GM10847 (cell line): ENCODE results near the gene GSDMA.

Experiments used
- POLR2A ChIP-seq: IDR thresholded peaks from 2 replicates; pipeline ENCODE4 v1.6.1; 2011; ENCODE audit not compliant: insufficient read length; ENCODE audit errors: extremely low read depth

GSDMA gene

DNA sequence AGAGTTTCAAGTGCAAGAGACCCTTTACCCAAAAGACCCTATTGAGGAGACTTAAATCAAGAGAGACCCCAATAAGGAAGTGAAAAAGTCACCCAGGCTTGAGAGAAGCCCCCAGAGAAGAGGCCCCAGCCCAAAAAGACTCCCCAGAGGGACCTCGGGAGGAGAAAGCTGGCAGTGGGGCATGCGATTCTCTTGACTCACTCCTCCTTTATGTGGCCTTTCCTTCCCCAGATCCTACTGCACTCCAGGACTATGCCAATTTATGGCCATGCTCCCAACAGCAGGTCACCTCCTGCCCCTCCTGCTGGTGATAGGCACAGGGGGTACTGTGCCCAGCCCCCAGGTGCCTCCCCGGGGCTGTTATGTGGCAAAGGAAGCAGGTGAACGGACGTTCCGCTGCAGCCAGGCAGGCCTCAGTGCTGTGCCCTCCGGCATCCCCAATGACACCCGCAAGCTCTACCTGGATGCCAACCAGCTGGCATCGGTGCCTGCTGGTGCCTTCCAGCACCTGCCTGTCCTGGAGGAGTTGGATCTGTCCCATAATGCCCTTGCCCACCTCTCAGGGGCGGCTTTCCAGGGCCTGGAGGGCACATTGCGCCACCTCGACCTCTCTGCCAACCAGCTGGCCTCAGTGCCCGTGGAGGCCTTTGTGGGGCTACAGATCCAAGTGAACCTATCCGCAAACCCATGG, 19.0 kb upstream of the GSDMA start:
- no peak for TF ChIP-seq POLR2A

DNA sequence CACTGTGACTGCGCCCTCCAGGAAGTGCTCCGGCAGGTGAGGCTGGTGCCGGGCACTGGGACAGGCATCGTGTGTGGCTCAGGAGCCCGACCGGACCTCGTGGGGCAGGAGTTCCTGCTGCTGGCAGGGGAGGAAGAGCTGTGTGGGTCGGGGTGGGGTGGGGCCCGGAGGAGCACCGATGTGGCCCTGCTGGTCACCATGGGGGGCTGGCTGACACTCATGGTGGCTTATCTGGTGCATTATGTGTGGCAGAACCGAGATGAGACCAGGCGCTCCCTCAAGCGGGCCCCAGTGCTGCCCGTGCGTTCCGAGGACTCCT, 18.5 kb upstream of the GSDMA start:
- TF ChIP-seq POLR2A = no peak

DNA sequence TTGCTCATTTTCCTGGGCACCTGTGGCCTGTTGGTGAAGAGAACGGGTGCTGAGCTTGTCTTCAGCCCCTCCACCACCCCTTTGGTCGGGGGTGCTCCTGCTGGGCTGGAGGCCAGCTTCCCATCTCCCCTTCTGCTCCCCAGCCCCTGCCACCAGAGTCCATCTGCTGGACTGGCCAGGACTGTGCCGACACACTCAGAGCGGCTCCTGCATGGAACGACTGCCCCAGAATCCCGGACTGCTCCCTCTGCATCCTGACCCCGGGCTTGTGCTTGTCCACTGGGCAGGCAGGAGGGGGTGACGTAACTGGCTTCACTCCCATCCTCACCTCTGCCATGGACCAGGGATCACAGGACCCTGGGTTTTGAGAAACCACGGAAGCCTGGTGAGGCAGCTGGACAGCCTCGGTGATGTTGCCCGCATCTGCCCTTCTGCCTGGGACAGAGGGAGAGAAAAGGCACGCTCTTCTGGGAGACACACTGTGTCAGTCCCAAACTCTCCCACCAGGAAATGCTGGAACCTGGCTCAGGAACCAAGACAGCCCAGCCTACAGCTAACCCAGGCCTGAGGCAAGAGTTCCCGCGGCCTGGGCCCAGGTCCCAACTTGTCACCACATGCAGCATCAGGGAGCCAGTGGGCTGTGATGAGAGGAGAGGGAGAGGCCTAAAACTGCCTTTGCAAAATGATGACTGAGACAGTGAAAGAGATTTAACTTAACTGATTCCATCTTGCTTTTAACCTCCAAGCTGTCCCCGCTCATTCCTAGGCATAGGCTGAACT, 16.1 kb upstream of the GSDMA start:
- no peak for TF ChIP-seq POLR2A

DNA sequence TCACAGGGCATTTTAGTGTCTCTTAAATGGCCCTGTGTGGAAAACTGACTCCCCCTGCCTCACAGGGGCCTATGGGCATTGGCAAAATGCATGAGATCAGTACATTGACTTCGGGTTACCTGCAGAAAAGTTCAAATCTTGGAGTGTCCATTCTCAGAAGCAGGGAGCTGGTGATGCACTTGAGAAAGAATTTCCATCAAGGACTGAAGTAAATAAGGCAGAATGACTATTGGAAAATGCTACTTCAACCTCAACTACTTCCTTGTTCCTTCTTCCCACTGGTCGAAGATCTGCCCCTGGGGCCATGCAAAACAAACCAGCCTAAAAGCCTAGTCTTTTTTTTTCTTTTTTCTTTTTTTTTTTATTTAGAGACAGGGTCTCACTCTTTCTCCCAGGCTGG, 13.8 kb upstream of the GSDMA start:
- TF ChIP-seq POLR2A = no peak

DNA sequence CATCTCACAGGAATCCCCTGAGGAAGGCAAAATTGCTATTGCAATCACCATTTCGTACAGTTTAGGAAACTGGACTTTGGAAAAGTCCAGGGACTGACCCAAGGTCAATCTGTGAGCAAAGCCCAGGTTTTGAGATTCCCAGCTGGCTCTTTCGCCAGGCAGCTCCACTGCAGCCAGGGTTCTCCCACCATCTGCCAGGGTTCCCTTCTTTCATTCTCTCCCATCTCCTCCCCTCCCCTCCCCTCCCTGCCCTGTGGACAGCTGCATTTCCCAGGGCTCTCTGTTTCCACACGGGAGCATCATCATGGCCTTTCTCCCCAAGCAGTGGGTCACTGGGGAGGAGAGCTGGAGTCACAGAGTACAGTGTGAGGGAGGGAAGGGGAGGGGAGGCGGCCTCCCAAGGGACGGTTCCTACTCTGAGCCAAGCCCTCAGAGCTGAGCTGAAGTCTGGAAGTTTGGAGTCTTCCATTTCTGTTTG, 11.9 kb upstream of the GSDMA start:
- no peak for TF ChIP-seq POLR2A

DNA sequence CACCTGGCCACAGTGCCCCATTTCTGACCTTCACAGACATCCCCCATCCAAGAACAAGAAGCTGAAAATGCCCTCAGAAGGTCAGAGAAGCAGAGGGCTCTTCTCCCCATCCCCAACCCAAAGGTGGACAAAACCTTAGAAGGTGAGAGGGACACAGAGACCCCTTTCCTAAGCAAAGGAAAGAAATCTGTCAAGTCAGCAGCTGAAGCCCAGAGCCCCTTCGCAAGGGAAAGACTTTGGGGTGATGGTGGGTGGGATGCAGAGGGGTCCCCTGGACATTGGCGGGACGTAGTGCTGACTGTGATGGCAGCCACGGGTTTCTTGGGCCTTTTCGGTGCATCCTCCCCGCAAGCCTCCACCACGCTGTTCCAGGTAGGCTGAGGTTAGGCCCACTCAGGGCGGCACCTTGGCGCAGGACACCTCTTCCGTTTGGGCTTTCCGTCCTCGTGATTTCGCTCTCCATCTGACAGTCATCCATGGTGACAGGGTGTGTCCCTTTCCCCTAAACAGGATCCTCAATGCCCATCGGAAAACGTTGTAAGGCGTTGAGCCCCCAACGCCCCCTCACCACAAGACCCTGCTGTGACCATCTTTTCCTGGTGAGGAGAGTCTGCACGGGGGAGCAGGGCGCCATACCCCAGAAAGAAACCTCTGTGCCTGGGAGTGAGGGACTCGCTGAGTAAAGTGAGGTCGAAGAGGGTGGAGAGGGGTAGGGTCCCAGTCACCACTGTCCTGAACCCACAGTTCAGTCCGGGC, 10.7 kb upstream of the GSDMA start:
- TF ChIP-seq POLR2A = no peak

DNA sequence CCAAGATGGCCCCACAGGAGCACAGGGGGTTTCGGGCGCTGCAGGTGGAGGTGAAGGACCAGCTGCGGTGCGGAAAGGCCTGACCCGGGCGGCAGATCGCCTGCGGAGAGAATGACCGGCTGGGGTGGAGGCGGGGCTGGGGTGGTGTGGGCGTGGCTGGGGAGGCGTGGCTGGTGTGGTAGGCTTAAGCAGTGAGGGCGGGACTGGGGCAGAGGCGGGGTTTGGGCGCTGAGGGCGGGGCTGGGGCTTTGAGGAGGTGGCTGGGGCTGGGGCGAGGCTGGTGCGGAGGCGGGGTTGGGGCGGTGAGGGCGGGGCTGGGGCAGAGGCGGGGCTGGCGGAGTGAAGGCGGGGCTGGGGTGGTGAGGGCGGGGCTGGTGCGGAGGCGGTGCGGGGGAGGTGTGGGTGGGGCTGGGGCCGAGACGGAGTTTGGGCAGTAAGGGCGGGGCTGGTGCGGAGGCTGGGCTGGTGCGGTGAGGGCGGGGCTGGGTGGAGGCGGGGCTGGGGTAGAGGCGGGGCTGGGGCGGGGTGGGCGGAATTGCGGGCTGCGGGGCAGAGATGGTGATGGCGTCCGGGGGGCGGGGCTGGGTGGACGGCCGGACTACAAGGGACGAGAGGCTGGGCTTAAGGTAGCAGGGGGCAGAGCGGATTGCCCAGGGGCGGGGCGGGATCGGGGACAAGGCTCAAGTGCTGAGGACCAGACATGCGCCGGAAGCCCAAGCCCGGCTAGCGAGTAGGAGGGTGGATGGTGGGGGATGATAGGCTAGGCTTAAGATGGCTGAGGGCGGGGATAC, 9.9 kb upstream of the GSDMA start:
- TF ChIP-seq POLR2A = peak; percentile 35

DNA sequence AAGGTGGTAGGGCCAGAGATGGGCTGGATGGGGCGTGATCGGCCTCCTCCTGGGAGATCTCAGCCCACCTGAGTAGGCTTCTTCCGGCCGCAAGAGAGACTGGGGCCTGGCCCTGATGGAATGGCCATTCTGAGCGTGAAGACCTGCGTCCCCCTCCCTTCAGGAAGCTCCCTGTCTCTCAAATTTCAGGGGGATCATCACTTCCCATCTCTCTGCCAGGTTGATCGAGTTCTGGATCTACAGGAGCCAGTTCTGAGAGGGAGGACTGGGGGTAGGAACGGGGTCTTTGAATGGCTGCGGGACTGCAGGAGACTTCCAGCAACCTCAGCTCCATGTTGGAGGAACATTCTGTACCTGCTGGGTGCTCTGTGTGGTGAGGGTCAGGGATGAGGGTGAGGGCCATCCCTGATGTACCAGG, 9.3 kb upstream of the GSDMA start:
- no peak for TF ChIP-seq POLR2A

DNA sequence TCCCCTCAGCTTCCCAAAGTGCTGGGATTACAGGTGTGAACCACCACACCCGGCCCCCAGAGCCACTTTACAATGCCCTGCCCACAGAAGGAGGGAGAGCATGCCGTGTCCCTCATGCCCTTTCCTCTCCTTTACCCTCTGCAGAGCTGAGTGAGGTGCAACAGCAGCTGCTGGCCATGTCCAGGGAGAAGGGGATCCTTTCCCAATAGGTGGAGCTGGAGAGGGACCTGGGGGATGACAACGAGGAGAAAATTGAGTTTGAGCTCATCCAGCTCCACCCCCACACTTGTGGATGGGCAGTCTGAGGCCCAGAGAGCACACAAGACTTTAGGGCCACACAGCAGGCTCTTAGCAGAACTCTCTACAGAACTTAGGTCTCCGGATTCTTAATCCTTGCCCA, 7.9 kb upstream of the GSDMA start:
- no peak for TF ChIP-seq POLR2A

DNA sequence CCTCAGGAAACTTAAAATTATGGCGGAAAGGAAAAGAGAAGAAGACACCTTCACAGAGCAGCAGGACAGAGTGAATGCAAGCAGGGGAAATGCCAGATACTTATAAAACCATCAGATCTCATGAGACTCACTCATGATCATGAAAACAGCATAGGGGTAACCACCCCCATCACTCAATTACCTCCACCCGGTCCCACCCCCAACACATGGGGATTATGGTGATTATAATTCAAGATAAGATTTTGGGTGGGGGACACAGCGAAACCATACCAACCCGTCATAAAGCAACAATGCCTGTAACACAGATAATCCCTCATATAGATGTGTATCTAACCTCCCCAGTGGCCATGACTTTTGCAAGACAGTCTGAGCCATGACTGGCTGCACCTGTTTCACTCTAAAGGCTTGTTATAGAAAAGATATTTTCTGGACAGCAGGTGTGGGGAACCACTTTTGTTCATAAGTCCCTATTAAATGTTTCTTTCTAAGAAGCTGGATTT, 7.0 kb upstream of the GSDMA start:
- no peak for TF ChIP-seq POLR2A

DNA sequence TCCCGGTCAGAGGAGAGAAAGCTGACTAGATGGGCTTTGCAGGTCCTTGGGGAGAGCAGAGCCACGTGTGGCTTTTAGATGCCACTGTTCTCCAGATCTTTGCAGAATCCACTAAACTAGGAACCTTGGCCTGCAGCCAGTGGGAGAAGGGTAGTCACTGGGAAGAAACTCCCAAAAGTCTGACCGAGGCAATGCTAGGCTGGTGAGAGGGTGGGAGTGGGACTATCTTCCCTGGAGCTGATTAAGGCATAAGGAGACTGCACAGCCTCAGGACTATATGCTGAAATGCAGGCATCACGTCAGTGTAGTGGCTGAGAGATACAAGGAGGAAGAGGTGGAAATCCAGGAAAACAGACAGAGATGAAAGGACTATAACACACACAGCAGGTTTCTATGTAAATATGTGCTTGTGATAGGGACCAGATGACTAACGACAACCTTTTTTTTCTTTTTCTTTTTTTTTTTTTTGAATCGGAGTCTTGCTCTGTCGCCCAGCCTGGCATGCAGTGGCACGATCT, 2.2 kb upstream of the GSDMA start:
- no peak for TF ChIP-seq POLR2A

DNA sequence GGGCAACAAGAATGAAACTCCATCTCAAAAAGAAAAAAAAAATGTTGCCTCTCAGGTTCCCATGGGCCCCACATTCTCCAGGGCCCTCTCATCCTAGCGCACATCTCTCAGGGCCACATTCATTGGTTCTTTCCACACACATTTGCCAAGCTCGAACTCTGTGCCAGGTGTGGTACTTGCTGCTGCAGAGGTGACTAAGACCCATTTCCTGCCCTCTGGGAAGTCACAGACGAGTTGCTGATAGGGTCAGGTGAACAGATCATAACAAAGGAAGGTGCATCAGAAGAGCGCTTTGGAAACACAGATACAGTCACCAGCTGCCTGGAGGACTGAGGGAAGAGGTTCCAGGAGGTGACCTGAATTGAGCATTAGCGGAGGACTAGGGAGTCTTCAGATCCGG, 1.0 kb downstream of the GSDMA start:
- no peak for TF ChIP-seq POLR2A

DNA sequence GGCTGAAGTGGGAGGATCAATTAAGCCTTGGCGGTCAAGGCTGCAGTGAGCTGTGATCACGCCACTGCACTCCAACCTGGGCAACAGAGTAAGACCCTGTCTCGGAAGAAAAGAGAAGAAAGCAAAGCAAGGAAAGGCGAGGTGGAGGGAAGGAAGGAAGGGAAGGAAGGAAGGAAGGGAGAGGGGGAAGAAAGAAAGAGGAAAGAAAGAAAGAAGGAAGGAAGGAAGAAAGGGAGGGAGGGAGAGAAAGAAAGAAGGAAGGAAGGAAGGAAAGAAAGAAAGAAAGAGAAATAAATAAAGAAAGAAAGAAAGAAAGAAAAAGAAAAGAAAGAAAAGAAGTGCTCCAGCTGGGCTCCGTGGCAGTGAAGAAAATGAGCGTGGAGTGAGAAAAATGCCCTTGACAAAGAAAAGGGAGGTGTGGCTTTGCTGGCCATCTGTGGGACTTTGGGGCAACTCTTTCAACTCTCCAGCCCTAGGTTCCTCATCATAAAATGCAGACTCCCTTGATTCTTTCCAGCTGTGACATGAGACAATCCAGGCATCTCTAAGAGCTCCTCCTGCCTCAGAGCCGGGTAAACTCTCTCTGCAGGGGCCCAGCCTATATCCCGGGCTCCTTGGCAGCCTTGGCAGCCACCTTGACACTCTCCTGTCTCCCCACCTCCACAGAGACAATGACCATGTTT, 2.4 kb downstream of the GSDMA start:
- no peak for TF ChIP-seq POLR2A

DNA sequence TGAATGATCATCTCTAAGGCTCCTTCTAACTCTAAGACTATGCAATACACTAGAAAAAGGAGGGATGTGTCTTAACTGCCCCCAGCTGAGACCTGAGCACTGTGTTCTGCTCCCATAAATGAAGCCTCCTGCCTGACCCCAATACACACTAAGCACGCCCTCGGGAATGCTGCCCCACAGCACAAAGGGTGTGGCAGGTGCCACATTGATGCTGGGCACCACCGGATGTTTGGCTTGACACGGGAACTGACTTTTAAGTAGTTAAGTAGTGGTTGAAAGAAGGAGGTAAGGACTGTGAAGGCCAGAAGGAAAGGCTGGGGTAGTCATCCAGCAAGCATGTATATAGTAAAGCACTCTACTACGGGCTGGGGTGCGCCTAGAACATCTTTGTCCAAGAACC, 4.0 kb downstream of the GSDMA start:
- no peak for TF ChIP-seq POLR2A
